Heart left ventricle (tissue), 13 donors: ENCODE measurements around the gene ROBO1.

Source experiments
- POLR2A ChIP-seq, 2 donors: fragments of 450-650 bp; IDR thresholded peaks; one replicate each; pipeline ENCODE4 v1.6.1; 2017; ENCODE audit warnings: antibody characterized with exemption in 2 of 2, mild to moderate bottlenecking in 2 of 2, moderate library complexity in 2 of 2
- TF ChIP-seq, protein P1 (sequence below), 12 donors: fragments of 200-600 bp; sonication (generic) in 4 of 12; IDR thresholded peaks; one replicate each; pipeline versions ENCODE4 v1.5.0 to v1.8.0; 2018 to 2022; ENCODE audit warnings: antibody characterized with exemption in 12 of 12, mild to moderate bottlenecking in 5 of 12
- donor health status: ischemic (EF 13 %, LVEDD 7.1; RV severe dilation, severe dysfunction).
- donor health status: DM: no; HTN: yes; CAD: no.
- donor health status: DM: no; HTN: no; CAD: no.
- donor health status: ischemic (EF 25% LVEDD 6.9; RV normal size, moderate dysfunction).
- donor health status: ischemic (EF 25% LVEDD 5.7; RV mildly dilated, moderate dysfunction).
- donor health status: ischemic (EF 35%, LVEDD 5.7; RV mildly dilated, moderate dysfunction).
- donor health status: nonischemic (EF 11% LVEDD 7.7; RV severe dilation, severe dysfunction).
- donor health status: DM: yes; HTN: yes; CAD: no.
- donor health status: PGD.
- donor health status: ischemic (EF 29% LVEDD 5.4; RV normal size, mild dysfunction).
- donor health status: nonischemic (EF 23%, LVEDD 6.1; RV moderate dilation, normal function).

DNA sequence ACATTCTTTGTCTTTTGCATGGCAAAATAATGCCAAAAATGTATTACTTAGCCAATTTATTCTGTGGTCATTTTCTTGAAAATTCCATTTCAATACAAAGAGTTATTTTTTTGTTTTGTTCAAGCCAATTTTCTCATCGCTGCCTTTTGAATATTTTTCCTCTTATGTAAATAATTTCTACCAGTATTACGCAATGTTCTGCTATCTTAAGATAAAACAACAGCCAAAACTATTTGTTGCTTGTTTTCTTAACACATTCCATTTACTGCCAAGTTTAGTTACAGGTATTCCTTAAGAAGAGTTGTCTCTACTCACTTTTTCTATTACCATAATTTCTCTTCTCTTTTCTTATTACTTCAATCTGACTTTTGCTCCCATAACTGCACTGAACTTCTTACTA, 163.1 kb downstream of the ROBO1 start:
- TF ChIP-seq POLR2A (IDR thresholded peaks at IDR 0.05), result no peak
- TF ChIP-seq, protein P1, sequence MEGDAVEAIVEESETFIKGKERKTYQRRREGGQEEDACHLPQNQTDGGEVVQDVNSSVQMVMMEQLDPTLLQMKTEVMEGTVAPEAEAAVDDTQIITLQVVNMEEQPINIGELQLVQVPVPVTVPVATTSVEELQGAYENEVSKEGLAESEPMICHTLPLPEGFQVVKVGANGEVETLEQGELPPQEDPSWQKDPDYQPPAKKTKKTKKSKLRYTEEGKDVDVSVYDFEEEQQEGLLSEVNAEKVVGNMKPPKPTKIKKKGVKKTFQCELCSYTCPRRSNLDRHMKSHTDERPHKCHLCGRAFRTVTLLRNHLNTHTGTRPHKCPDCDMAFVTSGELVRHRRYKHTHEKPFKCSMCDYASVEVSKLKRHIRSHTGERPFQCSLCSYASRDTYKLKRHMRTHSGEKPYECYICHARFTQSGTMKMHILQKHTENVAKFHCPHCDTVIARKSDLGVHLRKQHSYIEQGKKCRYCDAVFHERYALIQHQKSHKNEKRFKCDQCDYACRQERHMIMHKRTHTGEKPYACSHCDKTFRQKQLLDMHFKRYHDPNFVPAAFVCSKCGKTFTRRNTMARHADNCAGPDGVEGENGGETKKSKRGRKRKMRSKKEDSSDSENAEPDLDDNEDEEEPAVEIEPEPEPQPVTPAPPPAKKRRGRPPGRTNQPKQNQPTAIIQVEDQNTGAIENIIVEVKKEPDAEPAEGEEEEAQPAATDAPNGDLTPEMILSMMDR (IDR thresholded peaks at IDR 0.05), result no peak
